GM10266 (cell line): Measurements from ENCODE around the gene EVI5L.

Source experiments
- DNase-seq: peaks from one replicate; pipeline ENCODE4 v3.0.0; 2012; ENCODE audit errors: extremely low spot score
- CTCF ChIP-seq: IDR thresholded peaks from 2 replicates; pipeline ENCODE4 v1.5.1; 2012; ENCODE audit warnings: mild to moderate bottlenecking, low read depth; ENCODE audit not compliant: control insufficient read depth, insufficient read depth; ENCODE audit errors: missing control alignments

The EVI5L gene

DNA sequence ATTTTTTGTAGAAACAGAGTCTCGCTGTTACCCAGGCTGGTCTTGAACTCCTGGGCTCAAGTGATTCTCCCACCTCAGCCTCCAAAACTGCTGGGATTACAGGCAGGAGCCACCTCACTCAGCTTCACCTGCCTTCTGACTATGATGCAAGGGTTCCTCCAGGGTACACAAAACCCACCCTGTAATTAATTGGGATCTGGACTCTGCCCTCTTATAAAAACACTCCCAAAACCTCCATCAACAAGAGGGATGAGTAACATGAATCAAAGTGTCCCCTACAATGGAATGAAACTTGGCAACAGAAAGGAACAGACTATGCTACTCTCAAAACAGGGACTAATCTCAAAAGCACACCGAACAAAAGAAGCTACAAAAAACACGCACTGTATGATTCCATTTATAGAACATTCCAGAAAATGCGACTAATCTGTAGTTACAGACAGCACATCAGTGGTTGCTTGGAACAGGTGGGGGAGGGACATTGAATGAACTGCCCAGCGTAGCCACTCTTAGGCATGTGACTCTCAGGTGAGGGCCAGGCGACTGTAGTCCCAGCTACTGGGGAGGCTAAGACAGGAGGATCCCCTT is 47.3 kb downstream of the EVI5L start:
- TF ChIP-seq CTCF, result no peak
- no peak for DNase-seq

GRCh38 chr19:7879111-7879807 is 49.2 kb downstream of the EVI5L start:
- no peak for DNase-seq
- no peak for TF ChIP-seq CTCF

GRCh38 chr19:7879836-7880235 is 49.8 kb downstream of the EVI5L start:
- TF ChIP-seq CTCF, result no peak
- no peak for DNase-seq

DNA sequence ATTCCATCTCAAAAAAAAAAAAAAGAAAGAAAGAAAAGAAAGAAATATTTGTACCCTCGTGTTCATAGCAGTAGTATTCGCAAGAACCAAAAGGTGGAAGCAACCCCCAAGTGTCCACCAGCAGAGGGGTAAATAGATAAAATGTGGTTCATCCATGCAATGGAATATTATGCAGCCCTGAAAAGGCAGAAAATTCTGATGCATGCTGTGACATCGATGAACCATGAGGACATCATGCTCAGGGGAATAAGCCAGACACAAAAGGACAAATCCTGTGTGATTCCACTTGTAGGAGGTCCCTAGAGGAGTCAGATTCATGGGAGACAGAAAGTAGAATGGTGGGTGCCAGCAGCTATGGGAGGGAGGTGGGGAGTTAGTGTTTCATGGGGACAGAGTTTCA is 51.9 kb downstream of the EVI5L start:
- DNase-seq, result no peak
- no peak for TF ChIP-seq CTCF

DNA sequence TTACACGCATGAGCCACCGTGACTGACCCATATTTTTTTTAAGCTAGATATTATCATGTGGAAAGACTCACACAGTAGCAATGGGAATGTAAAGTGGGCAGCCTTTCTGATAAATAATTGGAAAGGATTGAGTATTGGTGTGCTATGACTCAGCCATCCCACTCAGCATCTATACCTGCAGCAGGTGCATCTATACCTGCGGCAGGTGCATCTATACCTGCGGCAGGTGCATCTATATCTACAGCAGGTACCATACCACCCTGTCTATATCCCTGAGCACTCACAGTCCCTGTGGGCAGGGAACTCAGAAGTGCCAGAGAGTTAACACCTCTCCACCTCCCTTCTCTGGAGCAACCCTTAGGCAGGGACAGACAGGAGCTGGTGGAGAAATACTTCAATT is 53.1 kb downstream of the EVI5L start:
- TF ChIP-seq CTCF, result no peak
- DNase-seq, result no peak

GRCh38 chr19:7883796-7884570 is 54.0 kb downstream of the EVI5L start:
- DNase-seq, result no peak
- no peak for TF ChIP-seq CTCF

DNA sequence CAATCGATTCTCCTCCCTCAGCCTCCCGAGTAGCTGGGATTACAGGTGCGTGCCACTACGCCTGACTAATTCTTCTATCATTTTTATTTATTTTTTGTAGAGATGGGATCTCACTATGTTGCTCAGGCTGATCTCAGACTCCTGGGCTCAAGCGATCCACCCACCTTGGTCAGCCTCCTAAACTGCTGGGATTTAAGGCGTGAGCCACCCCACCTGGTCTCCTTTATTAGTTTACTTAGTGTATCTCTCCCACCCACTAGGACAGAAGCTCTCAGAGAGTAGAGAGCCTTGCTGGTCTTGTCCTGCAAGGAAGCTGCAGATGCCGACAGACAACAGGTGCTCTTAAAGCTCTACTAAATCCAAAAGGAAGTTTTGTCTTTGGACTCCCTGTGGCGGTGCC is 55.8 kb downstream of the EVI5L start:
- no peak for TF ChIP-seq CTCF
- DNase-seq, result no peak
